Right atrium auricular region (tissue), 2 donors: ENCODE measurements around the gene FANCC. TPM values are rescaled to one million over a fixed set of nuclear protein-coding genes. Genes with fewer than 3 reads are reported as not detected.
A peak's percentile ranks its signal among the peaks of the same experiment; 100 is the strongest.

Source experiments
- DNase-seq: peaks from one replicate; pipeline ENCODE4 v3.0.0-alpha.2; 2019; ENCODE audit warnings: low spot score
- H3K27ac ChIP-seq, 2 donors: fragments of 200-600 bp; sonication (generic); 1 replicate in 1 of 2; 2 replicates in 1 of 2; pipeline ENCODE4 v1.5.1; 2016 to 2019
- H3K27me3 ChIP-seq, 2 donors: fragments of 200-600 bp; sonication (generic); one replicate each; pipeline versions ENCODE4 v1.5.1 to v1.6.0; 2017 to 2019
- H3K36me3 ChIP-seq: fragments of 200-600 bp; sonication (generic); one replicate; pipeline ENCODE4 v1.5.1; 2016
- H3K4me1 ChIP-seq, 2 donors: fragments of 200-600 bp; sonication (generic); one replicate each; pipeline versions ENCODE4 v1.5.1 to v1.6.0; 2017 to 2019
- H3K4me3 ChIP-seq, 2 donors: fragments of 200-600 bp; sonication (generic); 1 replicate in 1 of 2; 2 replicates in 1 of 2; pipeline ENCODE4 v1.5.1; 2017 to 2019; ENCODE audit warnings: mild to moderate bottlenecking in 1 of 2, moderate library complexity in 1 of 2
- H3K9me3 ChIP-seq, 2 donors: fragments of 200-600 bp; sonication (generic); one replicate each; pipeline ENCODE4 v1.5.1; 2019
- total RNA-seq, 2 donors: library from RNA; depleted of rRNA; stranded (reverse); fragments of >200 nt; gene quantifications; one replicate each; pipeline ENCODE4 v1.1.0, GENCODE V29; 2016
- TF ChIP-seq, protein P1 (sequence below), 2 donors: fragments of 200-600 bp; sonication (generic); IDR thresholded peaks; one replicate each; pipeline ENCODE4 v1.5.1; 2019; ENCODE audit warnings: antibody characterized with exemption in 2 of 2

Gene FANCC
- total RNA-seq, 2 donors from 2014 or later = 1.8 to 6.2 TPM

GRCh38 chr9:95096381-95096780, 221.1 kb downstream of the FANCC start:
- H3K27ac ChIP-seq = peak overlapping the region; percentile 30 to 63

DNA sequence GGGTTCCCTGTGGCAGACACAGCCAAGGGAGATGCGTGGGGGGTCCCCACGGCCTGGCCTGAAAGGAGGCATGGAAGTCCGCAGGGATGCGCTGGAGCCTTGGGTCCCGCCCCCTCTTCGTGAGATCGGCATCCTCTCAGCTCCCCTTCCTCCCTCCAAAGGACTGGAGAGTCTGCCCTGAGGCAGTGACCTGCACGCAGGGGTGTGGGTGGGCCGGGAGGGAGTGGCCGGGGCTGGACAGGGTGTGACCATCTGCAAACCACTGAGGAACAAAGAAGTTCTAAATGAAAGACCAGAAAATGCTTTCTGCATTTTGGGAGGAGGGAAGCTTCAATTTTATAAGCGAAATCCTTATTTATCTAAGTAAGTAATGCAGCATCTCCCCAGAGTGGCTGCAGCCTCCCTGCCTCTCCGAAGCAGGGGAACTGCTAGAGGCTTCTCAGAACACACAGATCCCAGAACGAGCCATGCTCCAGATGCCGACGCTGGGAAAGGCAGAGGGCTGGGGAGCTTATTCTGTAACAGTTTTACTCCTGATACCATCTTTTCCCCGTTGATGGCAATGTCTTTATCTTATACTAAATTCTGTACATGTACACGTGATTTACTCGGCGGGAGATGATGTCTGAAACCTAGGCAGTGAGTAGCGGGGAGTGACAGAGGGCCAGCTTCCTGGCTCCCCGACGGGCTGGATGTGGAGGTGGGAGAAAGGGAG, 221.7 kb downstream of the FANCC start:
- Histone ChIP-seq H3K4me3 (no peak overlapping the region), H3K27me3 (no peaks in the 10 kb centered on the region), H3K27ac (peak overlapping the region; percentile 30 to 63), H3K36me3 (peaks cover 37% of the 10 kb centered on the region), H3K4me1 (peaks cover 3 to 88% of the 10 kb centered on the region in 2 donors), H3K9me3 (no peaks in the 10 kb centered on the region)
- TF ChIP-seq, protein P1, sequence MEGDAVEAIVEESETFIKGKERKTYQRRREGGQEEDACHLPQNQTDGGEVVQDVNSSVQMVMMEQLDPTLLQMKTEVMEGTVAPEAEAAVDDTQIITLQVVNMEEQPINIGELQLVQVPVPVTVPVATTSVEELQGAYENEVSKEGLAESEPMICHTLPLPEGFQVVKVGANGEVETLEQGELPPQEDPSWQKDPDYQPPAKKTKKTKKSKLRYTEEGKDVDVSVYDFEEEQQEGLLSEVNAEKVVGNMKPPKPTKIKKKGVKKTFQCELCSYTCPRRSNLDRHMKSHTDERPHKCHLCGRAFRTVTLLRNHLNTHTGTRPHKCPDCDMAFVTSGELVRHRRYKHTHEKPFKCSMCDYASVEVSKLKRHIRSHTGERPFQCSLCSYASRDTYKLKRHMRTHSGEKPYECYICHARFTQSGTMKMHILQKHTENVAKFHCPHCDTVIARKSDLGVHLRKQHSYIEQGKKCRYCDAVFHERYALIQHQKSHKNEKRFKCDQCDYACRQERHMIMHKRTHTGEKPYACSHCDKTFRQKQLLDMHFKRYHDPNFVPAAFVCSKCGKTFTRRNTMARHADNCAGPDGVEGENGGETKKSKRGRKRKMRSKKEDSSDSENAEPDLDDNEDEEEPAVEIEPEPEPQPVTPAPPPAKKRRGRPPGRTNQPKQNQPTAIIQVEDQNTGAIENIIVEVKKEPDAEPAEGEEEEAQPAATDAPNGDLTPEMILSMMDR (IDR thresholded peaks at IDR 0.05) = no peak
- no peak for DNase-seq

More at GRCh38 chr9:95096381-95096780, 221.1 kb downstream of the FANCC start:
- H3K27me3 ChIP-seq = no peaks in the 10 kb centered on the region
- H3K4me3 ChIP-seq = no peak overlapping the region
- H3K4me1 ChIP-seq = peaks cover 0 to 88% of the 10 kb centered on the region in 2 donors
- no peak for DNase-seq
- TF ChIP-seq, protein P1 (IDR thresholded peaks at IDR 0.05) = no peak
- H3K9me3 ChIP-seq = no peaks in the 10 kb centered on the region
- H3K36me3 ChIP-seq = peaks cover 37% of the 10 kb centered on the region

DNA sequence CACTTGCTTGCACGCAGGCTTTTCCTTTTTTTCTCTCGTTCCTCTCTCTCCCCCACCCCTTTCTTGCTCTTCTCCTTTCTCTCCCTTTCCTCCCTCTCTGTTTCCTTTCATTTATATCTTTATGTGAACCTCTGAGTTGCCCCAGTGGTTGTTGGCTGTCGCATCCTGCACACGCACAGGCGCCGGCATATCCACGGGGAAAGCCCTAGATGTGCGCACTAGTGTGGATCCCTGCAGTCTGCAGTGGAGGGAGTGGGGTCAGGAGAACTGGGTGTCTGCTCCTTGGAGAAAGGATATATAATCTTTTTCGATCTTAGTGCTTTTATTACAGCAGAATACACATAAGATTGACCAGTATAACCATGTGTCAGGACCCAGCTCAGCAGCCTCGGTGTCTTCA, 223.5 kb downstream of the FANCC start:
- Histone ChIP-seq H3K4me3 (no peak overlapping the region), H3K4me1 (peaks cover 3 to 89% of the 10 kb centered on the region in 2 donors), H3K27ac (peak overlapping the region in 1 of 2 donors; percentile 63), H3K36me3 (peaks cover 48% of the 10 kb centered on the region), H3K9me3 (no peaks in the 10 kb centered on the region), H3K27me3 (no peaks in the 10 kb centered on the region)
- no peak for DNase-seq
- TF ChIP-seq, protein P1 (IDR thresholded peaks at IDR 0.05) = no peak

DNA sequence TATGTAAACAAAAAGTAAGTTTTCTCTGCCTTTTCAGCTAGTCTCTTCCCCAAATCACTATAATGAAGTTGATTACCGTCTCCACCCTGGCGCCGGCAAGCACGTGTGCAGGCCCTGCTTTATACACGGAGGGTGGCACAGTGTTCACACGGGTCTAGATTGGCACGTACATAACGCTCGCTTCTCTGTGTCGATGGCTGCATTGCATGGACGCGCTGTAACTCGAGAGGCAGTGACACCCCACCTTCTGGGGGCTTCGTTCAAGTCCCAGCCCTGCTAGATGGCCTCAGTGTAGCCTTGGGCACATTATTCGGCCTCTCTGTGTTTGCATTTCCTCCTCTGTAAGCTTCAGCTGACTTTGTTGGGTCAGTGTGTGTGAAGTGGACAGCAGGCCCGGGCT, 223.9 kb downstream of the FANCC start:
- TF ChIP-seq, protein P1 (IDR thresholded peaks at IDR 0.05) = no peak
- DNase-seq = no peak
- Histone ChIP-seq H3K9me3 (no peaks in the 10 kb centered on the region), H3K27me3 (no peaks in the 10 kb centered on the region), H3K4me3 (no peak overlapping the region), H3K4me1 (peaks cover 3 to 89% of the 10 kb centered on the region in 2 donors), H3K36me3 (peaks cover 51% of the 10 kb centered on the region), H3K27ac (peak overlapping the region in 1 of 2 donors; percentile 85)

DNA sequence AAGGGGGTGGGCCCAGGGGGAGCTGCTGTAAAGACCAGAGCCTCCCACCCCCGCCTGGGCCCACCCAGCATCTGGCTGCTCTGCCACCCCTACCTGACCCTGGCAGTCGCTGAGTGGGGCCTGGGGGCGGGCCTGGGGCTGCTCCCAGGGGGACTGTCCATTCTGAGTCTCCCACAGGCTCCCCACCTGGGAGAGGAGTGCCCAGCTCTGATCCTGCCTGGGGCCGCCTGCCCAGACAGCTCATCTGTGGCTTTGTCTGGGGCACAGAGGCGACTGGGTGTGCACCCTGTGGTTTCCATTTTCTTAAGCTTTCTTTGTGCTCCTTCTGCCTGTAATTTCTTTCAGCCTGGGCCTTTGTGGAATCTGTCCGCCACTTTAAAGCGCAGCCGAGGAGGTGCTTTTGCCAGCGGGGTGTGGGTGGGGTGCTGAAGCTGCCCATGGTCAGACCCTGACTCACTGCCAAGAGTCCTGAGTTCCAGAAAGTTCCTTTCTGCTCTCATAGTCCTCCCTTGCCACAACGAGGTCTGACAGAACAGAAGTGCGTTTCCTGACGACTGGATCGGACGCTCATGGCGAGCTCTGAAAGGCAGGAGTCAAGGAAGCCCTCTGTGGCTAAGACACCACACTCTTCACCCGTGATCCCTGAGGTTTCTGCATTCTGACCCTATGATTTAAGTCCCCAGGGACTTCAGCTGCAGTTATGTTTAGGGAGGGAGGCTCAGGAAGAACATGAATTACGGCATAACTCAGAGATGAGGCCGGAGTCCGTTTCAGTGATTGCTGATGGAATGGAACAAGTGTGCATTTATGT, 225.0 kb downstream of the FANCC start:
- peak overlapping the region; percentile 71 to 85 for H3K27ac ChIP-seq
- no peak for DNase-seq
- peaks cover 59% of the 10 kb centered on the region for H3K36me3 ChIP-seq
- no peaks in the 10 kb centered on the region for H3K9me3 ChIP-seq
- no peak overlapping the region for H3K4me3 ChIP-seq
- TF ChIP-seq, protein P1 (IDR thresholded peaks at IDR 0.05) = no peak
- H3K27me3 ChIP-seq = no peaks in the 10 kb centered on the region
- H3K4me1 ChIP-seq = peaks cover 3 to 90% of the 10 kb centered on the region in 2 donors
